HL-60 (cell line): ENCODE results near the gene EXOC4.

Source experiments
- CTCF ChIP-seq: IDR thresholded peaks from one replicate; pipeline ENCODE4 v1.5.1; 2011; ENCODE audit warnings: low read length, control low read depth, inconsistent platforms; ENCODE audit not compliant: insufficient read depth
- GABPA ChIP-seq: IDR thresholded peaks from 2 replicates; pipeline ENCODE4 v1.6.1; 2012; ENCODE audit warnings: low read depth
- POLR2AphosphoS5 ChIP-seq: IDR thresholded peaks from 2 replicates; pipeline ENCODE4 v1.6.1; 2012; ENCODE audit warnings: low read depth
- TF ChIP-seq, protein P1 (sequence below): IDR thresholded peaks from 2 replicates; pipeline ENCODE4 v1.6.1; 2012; ENCODE audit warnings: low read depth; ENCODE audit not compliant: insufficient replicate concordance

DNA sequence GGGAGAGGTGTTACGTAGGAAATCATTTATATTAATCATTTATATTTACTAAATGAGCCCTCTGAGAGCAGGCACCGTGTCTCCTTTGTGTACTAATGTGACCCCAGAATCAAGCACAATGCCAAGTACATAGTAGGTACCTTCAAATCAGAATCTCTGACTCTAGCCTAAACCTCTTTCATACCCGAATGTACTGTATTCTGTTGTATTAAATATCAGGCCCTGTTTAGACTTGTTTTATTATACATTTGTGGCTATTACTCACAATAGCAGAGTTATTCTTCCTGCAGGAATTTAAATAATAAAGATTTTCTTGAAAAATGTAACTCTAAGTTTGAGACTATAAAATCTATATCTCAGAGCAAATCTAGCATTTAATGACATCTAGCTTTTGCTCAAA, 297.3 kb downstream of the EXOC4 start:
- TF ChIP-seq CTCF (no peak), POLR2AphosphoS5 (no peak), GABPA (no peak)
- TF ChIP-seq, protein P1, sequence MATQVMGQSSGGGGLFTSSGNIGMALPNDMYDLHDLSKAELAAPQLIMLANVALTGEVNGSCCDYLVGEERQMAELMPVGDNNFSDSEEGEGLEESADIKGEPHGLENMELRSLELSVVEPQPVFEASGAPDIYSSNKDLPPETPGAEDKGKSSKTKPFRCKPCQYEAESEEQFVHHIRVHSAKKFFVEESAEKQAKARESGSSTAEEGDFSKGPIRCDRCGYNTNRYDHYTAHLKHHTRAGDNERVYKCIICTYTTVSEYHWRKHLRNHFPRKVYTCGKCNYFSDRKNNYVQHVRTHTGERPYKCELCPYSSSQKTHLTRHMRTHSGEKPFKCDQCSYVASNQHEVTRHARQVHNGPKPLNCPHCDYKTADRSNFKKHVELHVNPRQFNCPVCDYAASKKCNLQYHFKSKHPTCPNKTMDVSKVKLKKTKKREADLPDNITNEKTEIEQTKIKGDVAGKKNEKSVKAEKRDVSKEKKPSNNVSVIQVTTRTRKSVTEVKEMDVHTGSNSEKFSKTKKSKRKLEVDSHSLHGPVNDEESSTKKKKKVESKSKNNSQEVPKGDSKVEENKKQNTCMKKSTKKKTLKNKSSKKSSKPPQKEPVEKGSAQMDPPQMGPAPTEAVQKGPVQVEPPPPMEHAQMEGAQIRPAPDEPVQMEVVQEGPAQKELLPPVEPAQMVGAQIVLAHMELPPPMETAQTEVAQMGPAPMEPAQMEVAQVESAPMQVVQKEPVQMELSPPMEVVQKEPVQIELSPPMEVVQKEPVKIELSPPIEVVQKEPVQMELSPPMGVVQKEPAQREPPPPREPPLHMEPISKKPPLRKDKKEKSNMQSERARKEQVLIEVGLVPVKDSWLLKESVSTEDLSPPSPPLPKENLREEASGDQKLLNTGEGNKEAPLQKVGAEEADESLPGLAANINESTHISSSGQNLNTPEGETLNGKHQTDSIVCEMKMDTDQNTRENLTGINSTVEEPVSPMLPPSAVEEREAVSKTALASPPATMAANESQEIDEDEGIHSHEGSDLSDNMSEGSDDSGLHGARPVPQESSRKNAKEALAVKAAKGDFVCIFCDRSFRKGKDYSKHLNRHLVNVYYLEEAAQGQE = no peak
